Panc1 (cell line): ENCODE results near the gene DPP7. TPM values are rescaled to one million over a fixed set of nuclear protein-coding genes. Genes with fewer than 3 reads are reported as not detected.

Experiments
- ATAC-seq: fragments of 200-7000 bp; cut with Tn5 transposase; 2 replicates; pipeline ENCODE4 v1.9.1; 2020; ENCODE audit warnings: mild to moderate bottlenecking, moderate library complexity
- BruUV-seq: library from RNA; stranded (reverse); fragments of 400-500 nt; replicated peaks from 2 replicates; lab custom pipeline; 2021; lab: Mats Ljungman, UMichigan
- CTCF ChIA-PET: fragments of 300-600 bp; sonication (Branson Sonifier 250); formaldehyde crosslinking; loops from one replicate; lab custom pipeline; 2022; ENCODE audit warnings: antibody characterized with exemption; lab: Charles Lee
- POLR2A ChIA-PET: fragments of 300-600 bp; sonication (Branson Sonifier 250); formaldehyde crosslinking; loops from one replicate; lab custom pipeline; 2022; ENCODE audit warnings: antibody characterized with exemption; lab: Charles Lee
- DNase-seq: peaks from one replicate; pipeline ENCODE4 v3.0.0-alpha.2; 2010; ENCODE audit warnings: low read depth, low spot score
- H3K27ac ChIP-seq: 2 replicates; pipeline ENCODE4 v1.5.1; 2011; ENCODE audit warnings: mild to moderate bottlenecking, low read length, inconsistent platforms
- H3K27me3 ChIP-seq: fragments of 200-500 bp; sonication (Bioruptor generic); 2 replicates; pipeline ENCODE4 v1.6.0; 2014; ENCODE audit warnings: low read length, inconsistent platforms; ENCODE audit not compliant: control insufficient read depth, insufficient read depth
- H3K36me3 ChIP-seq: fragments of 200-500 bp; sonication (Bioruptor generic); 2 replicates; pipeline ENCODE4 v1.5.1; 2014; ENCODE audit warnings: inconsistent platforms, mild to moderate bottlenecking, low read length, moderate library complexity; ENCODE audit not compliant: control insufficient read depth, insufficient read depth
- H3K4me1 ChIP-seq: 2 replicates; pipeline ENCODE4 v1.5.1; 2011; ENCODE audit warnings: inconsistent platforms, mild to moderate bottlenecking, low read length, moderate library complexity; ENCODE audit not compliant: control insufficient read depth, insufficient read depth
- H3K4me3 ChIP-seq, 2 experiments: 2 replicates each; pipeline ENCODE4 v1.5.1; 2011 to 2012; ENCODE audit warnings: low read depth in 2 of 2, low read length in 2 of 2, mild to moderate bottlenecking in 2 of 2, inconsistent platforms in 1 of 2, moderate library complexity in 1 of 2
- H3K9me3 ChIP-seq: fragments of 200-500 bp; sonication (Bioruptor generic); 2 replicates; pipeline ENCODE4 v1.5.1; 2014; ENCODE audit warnings: low read depth, mild to moderate bottlenecking, inconsistent platforms, low read length, moderate library complexity; ENCODE audit not compliant: control insufficient read depth, insufficient read depth
- POLR2AphosphoS5 ChIP-seq: IDR thresholded peaks from 2 replicates; pipeline ENCODE4 v1.6.1; 2012; ENCODE audit warnings: mild to moderate bottlenecking, low read depth, low read length, moderate library complexity
- REST ChIP-seq, 2 experiments: IDR thresholded peaks; 2 replicates each; pipeline ENCODE4 v1.6.1; 2011 to 2012; ENCODE audit warnings: low read depth in 2 of 2, control low read depth in 1 of 2, low read length in 1 of 2, mild to moderate bottlenecking in 1 of 2, moderate library complexity in 1 of 2; ENCODE audit not compliant: insufficient read depth in 1 of 2
- SIN3A ChIP-seq: IDR thresholded peaks from 2 replicates; pipeline ENCODE4 v1.6.1; 2012; ENCODE audit warnings: low read depth, mild to moderate bottlenecking, low read length, moderate library complexity, borderline replicate concordance; ENCODE audit not compliant: insufficient read depth
- TCF7L2 ChIP-seq: IDR thresholded peaks from 2 replicates; pipeline ENCODE4 v1.6.1; 2011; ENCODE audit warnings: mild to moderate bottlenecking, low read depth, low read length, inconsistent platforms
- in situ Hi-C: cut with HindIII; loops from 2 replicates; pipeline ENCODE4 v1.10.0; 2016; ENCODE audit warnings: low sequenced_read_pairs, low pct_unique_long_range_greater_than_20kb
- intact Hi-C: fragments of 100-400 bp; cut with micrococcal nuclease; formaldehyde crosslinking; loops from one replicate; pipeline ENCODE4 v1.10.0; 2022; ENCODE audit not compliant: unreplicated experiment
- total RNA-seq: library from RNA; stranded (reverse); gene quantifications from one replicate; pipeline ENCODE4 v1.2.1, GENCODE V29; 2021; ENCODE audit not compliant: unreplicated experiment
- TF ChIP-seq, protein P1 (sequence below): fragments of 450-650 bp; IDR thresholded peaks from 2 replicates; pipeline ENCODE4 v1.5.1; 2017; ENCODE audit warnings: mild to moderate bottlenecking

Gene DPP7
- total RNA-seq, 1 experiment from 2014 or later: 236 TPM

- Histone ChIP-seq H3K4me3 (no peak overlapping the region), H3K9me3 (no peaks in the 10 kb centered on the region), H3K27ac (no peak overlapping the region), H3K36me3 (no peaks in the 10 kb centered on the region), H3K27me3 (no peaks in the 10 kb centered on the region), H3K4me1 (no peaks in the 10 kb centered on the region)
- ChIA-PET CTCF (no interaction called here), POLR2A (no interaction called here)
- in situ Hi-C loops (no loop called here), intact Hi-C loops (no loop called here)
- TF ChIP-seq SIN3A (no peak), POLR2AphosphoS5 (no peak), REST (IDR thresholded peaks at IDR 0.05; ENCODE audit: insufficient read depth in 1 of 2, low read depth in 2 of 2, low read length in 1 of 2) (no peak), TCF7L2 (no peak)
- no peak for ATAC-seq
- BruUV-seq: no TSS peak
- DNase-seq: no peak
These were observed 8.5 kb downstream of the DPP7 start for GRCh38 chr9:137105814-137106661.

- Histone ChIP-seq H3K27me3 (no peaks in the 10 kb centered on the region), H3K4me3 (no peak overlapping the region), H3K36me3 (no peaks in the 10 kb centered on the region; the same call in 1 of the 2 replicates), H3K9me3 (no peaks in the 10 kb centered on the region), H3K27ac (no peak overlapping the region), H3K4me1 (no peaks in the 10 kb centered on the region)
- ChIA-PET CTCF (no interaction called here), POLR2A (no interaction called here)
- intact Hi-C loops: no loop called here
- ATAC-seq (no peak), DNase-seq (no peak)
- no TSS peak for BruUV-seq
- no peak for TF ChIP-seq TCF7L2
- TF ChIP-seq, protein P1, sequence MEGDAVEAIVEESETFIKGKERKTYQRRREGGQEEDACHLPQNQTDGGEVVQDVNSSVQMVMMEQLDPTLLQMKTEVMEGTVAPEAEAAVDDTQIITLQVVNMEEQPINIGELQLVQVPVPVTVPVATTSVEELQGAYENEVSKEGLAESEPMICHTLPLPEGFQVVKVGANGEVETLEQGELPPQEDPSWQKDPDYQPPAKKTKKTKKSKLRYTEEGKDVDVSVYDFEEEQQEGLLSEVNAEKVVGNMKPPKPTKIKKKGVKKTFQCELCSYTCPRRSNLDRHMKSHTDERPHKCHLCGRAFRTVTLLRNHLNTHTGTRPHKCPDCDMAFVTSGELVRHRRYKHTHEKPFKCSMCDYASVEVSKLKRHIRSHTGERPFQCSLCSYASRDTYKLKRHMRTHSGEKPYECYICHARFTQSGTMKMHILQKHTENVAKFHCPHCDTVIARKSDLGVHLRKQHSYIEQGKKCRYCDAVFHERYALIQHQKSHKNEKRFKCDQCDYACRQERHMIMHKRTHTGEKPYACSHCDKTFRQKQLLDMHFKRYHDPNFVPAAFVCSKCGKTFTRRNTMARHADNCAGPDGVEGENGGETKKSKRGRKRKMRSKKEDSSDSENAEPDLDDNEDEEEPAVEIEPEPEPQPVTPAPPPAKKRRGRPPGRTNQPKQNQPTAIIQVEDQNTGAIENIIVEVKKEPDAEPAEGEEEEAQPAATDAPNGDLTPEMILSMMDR: no peak
- no peak for TF ChIP-seq REST (IDR thresholded peaks at IDR 0.05; ENCODE audit: insufficient read depth in 1 of 2, low read depth in 2 of 2, low read length in 1 of 2)
- no peak for TF ChIP-seq SIN3A
- no peak for TF ChIP-seq POLR2AphosphoS5
- in situ Hi-C loops: no loop called here
These were observed 11.1 kb downstream of the DPP7 start for GRCh38 chr9:137103206-137103999.
